ENCODE measurements around the gene PARN. TPM values are rescaled to one million over a fixed set of nuclear protein-coding genes. Genes with fewer than 3 reads are reported as not detected.
A peak's percentile ranks its signal among the peaks of the same experiment; 100 is the strongest.

The PARN gene
- total and polyA plus RNA-seq, 2 of the 4 experiments (the other 2 are of a cell fraction) = 24.6 to 25.1 TPM

DNA sequence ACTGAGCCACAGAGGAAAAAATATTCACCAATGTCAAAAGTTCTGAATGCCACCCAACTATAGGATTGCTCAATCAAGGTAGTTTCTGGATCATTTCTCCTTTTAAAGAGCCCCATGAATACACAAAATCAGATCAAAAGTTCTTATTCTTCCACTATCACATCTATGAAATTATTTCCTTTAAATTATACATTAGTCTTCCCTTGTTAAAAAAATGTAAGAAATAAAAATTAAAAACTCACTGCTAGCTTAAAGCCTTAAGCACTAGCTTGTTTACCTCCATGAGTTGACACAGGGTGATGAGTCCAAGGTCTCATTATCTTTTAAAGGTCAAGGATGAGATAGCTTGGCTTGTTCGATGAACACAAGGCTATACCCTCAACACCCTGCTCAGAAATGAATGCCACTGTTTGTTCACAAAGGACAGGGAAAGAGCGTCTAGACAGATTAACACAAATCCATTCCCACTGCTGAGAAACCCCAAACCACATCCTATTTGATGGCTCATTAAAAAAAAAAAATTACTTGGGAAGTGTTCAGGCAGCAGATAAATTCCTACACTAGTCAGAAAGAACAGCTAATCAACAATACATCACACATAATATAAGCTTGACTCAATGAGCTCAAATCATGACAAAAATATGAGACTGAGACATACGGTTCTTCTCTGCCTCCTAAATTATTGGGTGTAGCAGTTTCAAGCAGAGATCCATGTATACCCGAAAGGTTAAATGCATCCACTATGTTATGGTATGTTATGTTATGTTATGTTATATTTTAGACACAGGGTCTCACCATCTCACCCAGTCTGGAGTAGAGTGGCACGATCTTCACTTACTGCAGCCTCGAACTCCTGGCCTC lies 118.9 kb downstream of the PARN start:
- Histone ChIP-seq H2AK5ac (ENCODE audit: low read depth, low read length) (peak overlapping the region; percentile 67; the same call in 1 of the 2 replicates), H3K27me3 (ENCODE audit: control insufficient read depth, insufficient read depth, low read length) (no peaks in the 10 kb centered on the region), H3K4ac (ENCODE audit: low read depth, low read length) (peak overlapping the region; percentile 31; the same call in 1 of the 2 replicates), H2BK20ac (ENCODE audit: low read depth, low read length) (0 out of 2 replicates have a peak overlapping the region, but pooled peaks have one; percentile 28), H3K56ac (ENCODE audit: extremely low read depth, insufficient read depth, low read length) (no peak overlapping the region), H3K9ac (ENCODE audit: low read depth, low read length) (no peak overlapping the region), H3K9me3 (ENCODE audit: control insufficient read depth, insufficient read depth, low read length) (no peaks in the 10 kb centered on the region), H2AFZ (replicated peaks; ENCODE audit: low read length, poor library complexity) (no peak overlapping the region), H3K4me1 (ENCODE audit: control insufficient read depth, insufficient read depth, low read length) (peaks cover 9% of the 10 kb centered on the region), H2BK15ac (ENCODE audit: low read depth, low read length) (no peak overlapping the region), H3K14ac (replicated peaks; ENCODE audit: low read depth, low read length) (peak overlapping the region; percentile 85), H3K9me1 (ENCODE audit: insufficient read depth, low read length) (peaks cover 11% of the 10 kb centered on the region), H3K4me3 (ENCODE audit: insufficient read depth, low read depth, low read length) (no peak overlapping the region), H4K20me1 (ENCODE audit: insufficient read depth, low read length) (no peaks in the 10 kb centered on the region), H2AK9ac (replicated peaks; ENCODE audit: low read depth, low read length, poor library complexity) (peak overlapping the region; percentile 65), H4K8ac (ENCODE audit: low read depth in 2 of 2, low read length in 2 of 2) (peak overlapping the region in 1 of 2 experiments; percentile 43; a peak in 2 of 4 replicates), H3K23ac (ENCODE audit: low read depth, low read length) (peak overlapping the region; percentile 83), H3K27ac (ENCODE audit: insufficient read depth, low read length) (no peak overlapping the region), H4K5ac (ENCODE audit: low read depth, low read length) (no peak overlapping the region), H3K4me2 (ENCODE audit: low read depth, low read length) (peak overlapping the region; percentile 18; the same call in 1 of the 2 replicates), H2BK120ac (ENCODE audit: low read depth, low read length) (no peak overlapping the region), H4K91ac (ENCODE audit: insufficient read depth, low read depth, low read length) (no peak overlapping the region; the same call in 1 of the 2 replicates), H3K18ac (ENCODE audit: low read depth, low read length) (peak overlapping the region; percentile 34; the same call in 1 of the 2 replicates), H3K36me3 (ENCODE audit: control insufficient read depth, insufficient read depth, low read length) (no peaks in the 10 kb centered on the region), H3K79me1 (ENCODE audit: low read depth in 1 of 2, low read length in 2 of 2) (peaks cover 3 to 17% of the 10 kb centered on the region in 2 experiments; a peak in 3 of 4 replicates), H2BK5ac (ENCODE audit: low read depth, low read length, poor library complexity, severe bottlenecking) (peak overlapping the region; percentile 64)
- in situ Hi-C loops (cut with MboI; ENCODE audit: low sequenced_read_pairs) = no loop called here
- ATAC-seq (ENCODE audit: low read depth) (peak; percentile 60), DNase-seq (peak; percentile 74)
- dilution Hi-C loops (cut with HindIII; ENCODE audit: low sequenced_read_pairs, unreplicated experiment) = no loop called here
- ChIA-PET POLR2A (ENCODE audit: unreplicated experiment) (interaction anchor here (0.5 to 0.7 kb wide), 2 partner anchors 13 to 194 kb away, joined by 3 to 11 read pairs; no protein-coding TSS in a partner anchor), CTCF (interaction anchor here (0.7 kb wide), 1 partner anchor 547 kb away, joined by 3 read pairs; no protein-coding TSS in a partner anchor)
- peak; percentile 67 for TF ChIP-seq CEBPB (IDR thresholded peaks at IDR 0.05; ENCODE audit: low read depth, low read length)
- no peak for TF ChIP-seq BHLHE40 (IDR thresholded peaks at IDR 0.05; ENCODE audit: low read depth, low read length)
- TF ChIP-seq RCOR1 (IDR thresholded peaks at IDR 0.05; ENCODE audit: insufficient replicate concordance, low read length) = peak; percentile 38
- no TSS peak for BruUV-seq (replicated peaks)
- WGBS, 2 experiments (ENCODE audit: extremely low coverage in 2 of 2, insufficient read length in 1 of 2) = no CpG with 5 or more reads among the region's 6 CpGs
- intact Hi-C loops (cut with micrococcal nuclease) = no loop called here
